Body of pancreas (tissue), 4 donors: Measurements from ENCODE around the gene ARL17A.
"Not testable (repeated sequence)": the region's sequence is repeated elsewhere in the genome, so short reads cannot be mapped to it uniquely, and the experiment has no call there.

ENCODE experiments used
- CTCF ChIP-seq, 7 experiments: fragments of 450-650 bp in 4 of 7; fragments of 200-600 bp in 3 of 7; sonication (generic) in 3 of 7; IDR thresholded peaks; one replicate each; pipeline ENCODE4 v1.5.1; 2016 to 2019; ENCODE audit warnings: antibody characterized with exemption in 7 of 7
- POLR2A ChIP-seq, 3 donors: fragments of 450-650 bp; IDR thresholded peaks; one replicate each; pipeline ENCODE4 v1.6.1; 2016; ENCODE audit warnings: antibody characterized with exemption in 3 of 3, mild to moderate bottlenecking in 2 of 3

- not testable (repeated sequence) for TF ChIP-seq CTCF, POLR2A (IDR thresholded peaks at IDR 0.05)
Measured at GRCh38 chr17:46585444-46585843, 6.0 kb upstream of the ARL17A start.
